Measurements from ENCODE around the gene PIN1.

DNA sequence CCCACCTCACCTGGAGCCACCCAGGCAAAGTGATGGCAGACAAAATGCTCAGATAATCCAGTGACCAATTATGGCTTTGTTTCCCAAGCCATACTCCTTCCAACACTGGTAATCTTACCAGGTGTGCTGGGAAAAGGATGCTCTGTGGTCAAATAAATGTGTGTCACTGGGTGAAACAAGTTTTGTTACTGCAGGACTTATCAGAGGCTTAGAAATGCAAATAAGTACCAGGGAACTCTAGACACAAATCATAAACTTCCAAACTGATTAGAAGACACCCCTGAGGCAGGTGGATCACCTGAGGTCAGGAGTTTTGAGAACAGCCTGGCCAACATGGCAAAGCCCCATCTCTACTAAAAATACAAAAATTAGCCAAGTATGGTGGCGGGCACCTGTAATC, 26.4 kb downstream of the PIN1 start:
- TF ChIP-seq POLR2A (IDR thresholded peaks at IDR 0.05; ENCODE audit: low read length) (no peak), GATA1 (IDR thresholded peaks at IDR 0.05; ENCODE audit: low read depth, low read length) (no peak)
